ENCODE measurements around the gene UBR2.
"Not testable (repeated sequence)": the region's sequence is repeated elsewhere in the genome, so short reads cannot be mapped to it uniquely, and the experiment has no call there.

UBR2 gene

DNA sequence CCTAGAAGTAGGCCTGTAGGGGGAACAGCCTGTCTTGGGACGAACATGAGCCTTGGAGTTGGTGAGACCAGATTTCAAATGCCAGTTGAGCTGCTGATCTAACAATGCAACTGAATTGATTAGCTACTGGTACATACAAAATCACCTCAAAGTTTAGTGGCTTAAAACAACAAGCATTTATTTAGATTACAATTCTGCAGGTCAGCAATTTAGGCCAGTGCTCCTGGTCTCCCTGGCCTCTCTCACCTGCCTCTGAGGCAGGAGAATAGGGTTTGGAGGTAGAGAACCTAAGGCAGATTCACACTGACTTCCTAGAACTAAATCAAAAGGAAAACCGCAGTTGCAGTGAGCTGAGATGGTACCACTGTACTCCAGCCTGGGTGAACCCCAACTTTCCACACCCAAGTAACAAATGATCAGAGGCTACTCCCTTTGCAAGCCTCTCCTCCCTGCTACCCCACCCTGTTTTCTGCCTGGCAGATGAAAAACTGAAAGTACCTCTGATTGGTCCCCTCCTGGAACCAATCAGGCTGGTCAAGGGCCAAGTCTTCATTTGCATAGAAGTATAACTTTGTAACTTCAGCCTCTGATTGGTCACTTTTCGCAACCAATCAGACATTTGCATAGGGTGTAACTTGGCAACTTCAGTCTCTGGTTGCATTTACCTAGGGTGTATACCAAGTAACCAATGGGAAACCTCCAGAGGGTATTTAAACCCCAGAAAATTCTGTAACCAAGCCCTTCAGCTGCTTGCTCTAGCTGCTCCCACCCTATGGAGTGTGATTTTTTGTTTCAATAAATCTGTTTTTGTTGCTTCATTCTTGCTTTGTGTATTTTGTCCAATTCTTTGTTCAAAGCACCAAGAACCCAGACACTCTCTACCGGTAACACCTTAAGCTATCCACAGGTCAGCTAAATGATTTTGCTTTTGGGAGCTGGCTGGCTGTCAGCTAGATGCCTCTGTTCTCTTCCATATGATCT is 8.1 kb upstream of the UBR2 start:
- peak; percentile 8 to 28 for DNase-seq

DNA sequence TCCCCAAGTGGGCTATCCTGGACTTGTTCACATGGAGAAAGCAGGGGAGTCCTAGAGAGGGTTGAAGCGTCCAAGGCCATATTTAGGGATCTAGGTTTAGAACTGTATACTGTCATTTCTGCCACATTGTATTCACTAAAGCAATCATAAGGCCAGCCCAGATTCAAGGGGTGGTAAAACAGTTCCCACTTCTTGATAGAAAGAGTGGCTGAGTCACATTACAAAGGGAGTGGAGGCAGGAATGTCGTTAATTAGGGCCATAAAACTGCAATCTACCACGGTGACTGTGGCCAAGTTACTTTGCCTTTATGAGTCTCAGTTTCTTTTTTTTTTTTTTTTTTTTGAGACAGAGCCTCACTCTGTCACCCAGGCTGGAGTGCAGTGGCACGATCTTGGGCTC is 7.4 kb upstream of the UBR2 start:
- no peak for DNase-seq

DNA sequence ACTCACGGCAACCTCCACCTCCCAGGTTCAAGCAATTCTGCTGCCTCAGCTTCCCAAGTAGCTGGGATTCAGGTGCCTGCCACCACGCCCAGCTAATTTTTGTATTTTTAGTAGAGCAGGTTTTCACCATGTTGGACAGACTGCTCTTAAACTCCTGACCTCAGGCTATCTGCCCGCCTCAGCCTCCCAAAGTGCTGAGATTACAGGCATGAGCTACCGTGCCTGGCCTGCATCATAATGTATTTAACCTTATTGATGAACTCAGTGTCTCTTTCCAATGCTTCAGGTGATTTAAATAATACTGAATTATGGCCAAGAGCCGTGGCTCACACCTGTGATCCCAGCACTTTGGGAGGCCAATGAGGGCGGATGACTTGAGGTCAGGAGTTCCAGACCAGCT is 4.6 kb upstream of the UBR2 start:
- not testable (repeated sequence) for DNase-seq

DNA sequence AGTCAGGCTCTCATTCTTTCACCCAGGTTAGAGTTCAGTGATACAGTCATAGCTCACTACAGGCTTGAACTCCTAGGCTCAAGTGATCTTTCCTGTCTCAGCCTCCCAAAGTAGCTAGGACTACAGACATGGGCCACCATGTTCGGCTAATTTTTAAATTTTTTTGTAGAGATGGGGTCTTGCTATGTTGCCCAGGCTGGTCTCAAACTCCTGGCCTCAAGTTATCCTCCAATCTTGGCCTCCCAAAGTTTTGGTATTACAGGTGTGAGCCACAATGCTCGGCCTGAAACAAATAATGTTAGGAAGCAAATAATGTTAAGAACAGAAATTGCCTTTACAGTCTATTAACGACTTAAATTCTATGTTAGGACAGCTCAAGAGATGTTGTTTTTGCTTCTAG is 1.8 kb upstream of the UBR2 start:
- no peak for DNase-seq

DNA sequence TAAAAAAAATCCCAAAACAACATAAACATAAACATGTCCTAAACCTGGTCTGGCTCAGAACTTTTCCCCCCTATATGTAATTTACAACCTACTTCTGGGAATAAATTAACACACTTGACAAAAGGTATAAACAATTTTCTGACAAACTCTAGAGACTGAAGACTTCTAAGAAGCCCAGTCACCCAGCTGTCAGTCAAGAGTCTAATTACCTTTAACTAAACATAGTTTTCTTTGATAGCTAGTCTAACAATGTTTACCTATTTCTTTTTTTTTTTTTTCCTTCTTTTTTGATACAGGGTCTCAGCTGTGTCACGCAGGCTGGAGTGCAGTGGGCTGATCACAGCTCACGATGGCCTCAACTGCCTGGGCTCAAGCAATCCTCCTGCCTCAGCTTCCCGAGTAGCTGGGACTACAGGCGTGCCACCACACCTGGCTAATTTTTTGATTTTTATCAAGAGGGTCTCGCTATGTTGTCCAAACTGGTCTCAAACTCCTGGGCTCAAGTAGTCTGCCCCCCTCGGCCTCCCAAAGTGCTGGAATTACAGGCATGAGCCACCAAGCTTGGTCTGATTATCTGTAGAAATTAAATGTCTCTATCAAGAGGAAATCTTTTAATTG is 932 bp upstream of the UBR2 start:
- DNase-seq = no peak

DNA sequence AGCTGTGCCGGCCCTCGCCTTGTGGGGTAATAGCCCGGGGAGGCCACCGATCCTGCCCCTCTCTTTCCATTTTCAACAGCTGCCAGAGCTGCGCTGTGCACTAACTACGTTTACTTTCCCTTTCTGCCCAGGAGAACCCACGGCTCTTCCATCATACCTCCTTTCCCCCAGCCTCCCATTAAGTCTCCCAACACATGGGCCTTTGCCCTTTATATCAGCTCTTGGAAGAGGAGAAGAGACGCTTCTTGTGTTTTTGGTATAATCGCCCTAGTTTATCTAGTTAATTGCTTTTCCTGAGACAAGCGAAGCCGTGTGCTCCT is 637 bp downstream of the UBR2 start:
- peak; percentile 47 to 68 for DNase-seq

DNA sequence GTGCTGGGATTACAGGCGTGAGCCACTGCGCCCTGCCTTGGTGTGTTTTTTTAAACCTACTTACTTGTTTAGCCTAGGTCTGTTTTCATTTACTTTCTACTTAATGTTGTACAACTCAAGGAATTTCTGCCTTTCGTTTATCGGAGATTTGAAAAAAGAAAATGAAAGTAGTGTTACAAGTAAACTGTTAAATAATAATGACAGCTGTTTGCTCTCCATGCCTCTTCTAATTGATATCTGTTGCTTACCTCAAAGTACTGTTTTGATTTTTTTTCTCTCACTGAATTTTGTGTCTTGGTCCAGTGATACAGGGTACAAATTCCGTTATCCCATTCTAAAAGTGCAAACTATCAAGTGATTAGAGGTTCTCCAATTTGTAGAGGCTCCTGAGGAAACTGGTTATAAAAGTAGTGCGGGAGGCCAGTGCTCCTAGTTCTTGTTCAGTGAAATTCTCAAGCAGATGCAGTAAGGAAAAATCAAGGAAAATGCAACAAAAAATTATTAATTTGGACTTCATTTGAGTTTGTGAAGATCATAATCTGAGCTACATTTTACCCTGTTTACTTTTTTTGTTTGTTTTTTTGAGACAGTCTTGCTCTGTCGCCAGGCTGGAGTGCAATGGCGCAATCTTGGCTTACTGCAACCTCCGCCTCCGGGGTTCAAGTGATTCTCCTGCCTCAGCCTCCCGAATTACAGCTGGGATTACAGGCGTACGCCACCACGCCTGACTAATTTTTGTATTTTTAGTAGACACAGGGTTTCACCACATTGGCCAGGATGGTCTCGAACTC is 2.2 kb downstream of the UBR2 start:
- no peak for DNase-seq

DNA sequence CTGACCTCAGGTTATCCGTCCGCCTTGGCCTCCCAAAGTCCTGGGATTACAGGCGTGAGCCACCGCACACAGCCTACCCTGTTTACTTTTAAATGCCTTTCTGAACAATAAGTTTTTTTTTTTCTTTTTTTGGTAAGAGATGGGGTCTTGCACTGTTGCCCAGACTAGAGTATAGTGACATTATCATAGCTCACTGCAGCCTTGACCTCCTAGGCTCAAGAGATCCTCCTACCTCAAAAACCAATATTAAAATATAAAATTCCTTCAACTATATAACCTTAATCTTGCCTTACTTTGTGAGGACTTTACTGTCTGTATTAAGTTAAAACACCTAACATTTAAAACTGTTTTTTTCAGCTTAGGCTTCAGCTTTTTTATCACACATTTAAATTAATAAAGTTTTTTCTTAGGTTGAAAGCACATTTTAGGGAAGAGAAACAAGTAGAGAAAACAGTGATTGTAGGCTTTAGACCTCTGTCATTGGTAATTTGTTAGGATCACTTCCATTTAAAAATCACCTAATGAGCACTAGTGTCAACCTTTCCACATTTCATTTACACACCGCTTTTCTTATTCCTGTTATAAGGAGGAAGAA is 2.9 kb downstream of the UBR2 start:
- no peak for DNase-seq

DNA sequence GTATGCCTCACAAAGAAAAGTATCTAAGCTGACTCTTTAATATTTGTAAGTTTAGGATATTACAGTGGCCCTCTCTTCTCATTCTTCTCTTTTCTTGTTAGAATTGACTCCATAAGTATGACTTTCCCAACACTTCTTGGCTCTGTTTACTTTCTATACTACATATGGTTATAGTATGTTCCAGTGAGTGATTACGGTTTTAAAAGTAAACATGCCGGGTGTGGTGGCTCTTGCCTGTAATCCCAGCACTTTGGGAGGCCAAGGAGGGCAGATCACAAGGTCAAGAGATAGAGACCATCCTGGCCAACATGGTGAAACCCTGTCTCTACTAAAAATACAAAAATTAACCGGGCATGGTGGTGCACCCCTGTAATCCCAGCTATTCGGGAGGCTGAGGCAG is 3.4 kb downstream of the UBR2 start:
- DNase-seq = not testable (repeated sequence)

DNA sequence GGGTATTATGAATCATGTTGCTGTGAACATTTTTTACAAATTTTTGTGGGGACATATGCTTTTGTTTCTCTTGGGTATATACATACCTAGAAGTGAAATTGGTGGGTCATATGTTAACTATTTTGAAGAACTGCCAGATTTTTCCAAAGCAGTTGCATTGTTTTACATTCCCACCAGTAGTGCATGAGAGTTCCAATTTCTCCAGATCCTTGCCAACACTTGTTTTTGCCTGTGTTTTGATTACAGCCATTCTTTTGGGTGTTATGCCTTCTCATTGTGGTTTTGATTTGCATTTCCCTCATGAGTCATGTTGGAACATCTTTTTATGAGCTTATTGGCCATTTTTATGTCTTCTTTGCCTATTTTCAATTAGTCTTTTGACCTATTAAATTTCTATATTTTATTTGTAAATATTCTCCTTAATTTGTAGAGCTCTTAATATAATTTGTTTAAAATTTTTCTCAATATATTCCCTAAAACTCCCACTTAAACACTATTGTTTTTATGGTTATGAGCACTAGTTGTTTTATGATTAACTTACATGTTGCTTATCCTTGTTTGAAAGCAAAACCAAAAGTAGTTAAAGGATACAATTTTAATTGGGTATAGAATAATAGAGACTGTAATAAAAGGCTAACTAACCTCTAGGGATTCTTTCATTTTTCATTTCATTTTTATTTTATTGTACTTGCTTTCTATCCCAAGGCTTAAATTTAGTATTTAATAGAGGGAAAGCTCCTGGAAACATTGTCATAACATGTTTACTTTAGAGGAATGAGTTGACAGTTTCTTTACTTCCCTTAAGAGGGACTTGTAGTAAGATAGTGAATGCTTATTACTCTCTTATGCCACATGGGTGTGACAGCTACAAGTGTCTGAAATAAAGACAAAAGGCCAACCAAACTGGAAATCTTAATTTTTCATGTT is 5.5 kb downstream of the UBR2 start:
- peak in 1 of 2 experiments; percentile 5 for DNase-seq

DNA sequence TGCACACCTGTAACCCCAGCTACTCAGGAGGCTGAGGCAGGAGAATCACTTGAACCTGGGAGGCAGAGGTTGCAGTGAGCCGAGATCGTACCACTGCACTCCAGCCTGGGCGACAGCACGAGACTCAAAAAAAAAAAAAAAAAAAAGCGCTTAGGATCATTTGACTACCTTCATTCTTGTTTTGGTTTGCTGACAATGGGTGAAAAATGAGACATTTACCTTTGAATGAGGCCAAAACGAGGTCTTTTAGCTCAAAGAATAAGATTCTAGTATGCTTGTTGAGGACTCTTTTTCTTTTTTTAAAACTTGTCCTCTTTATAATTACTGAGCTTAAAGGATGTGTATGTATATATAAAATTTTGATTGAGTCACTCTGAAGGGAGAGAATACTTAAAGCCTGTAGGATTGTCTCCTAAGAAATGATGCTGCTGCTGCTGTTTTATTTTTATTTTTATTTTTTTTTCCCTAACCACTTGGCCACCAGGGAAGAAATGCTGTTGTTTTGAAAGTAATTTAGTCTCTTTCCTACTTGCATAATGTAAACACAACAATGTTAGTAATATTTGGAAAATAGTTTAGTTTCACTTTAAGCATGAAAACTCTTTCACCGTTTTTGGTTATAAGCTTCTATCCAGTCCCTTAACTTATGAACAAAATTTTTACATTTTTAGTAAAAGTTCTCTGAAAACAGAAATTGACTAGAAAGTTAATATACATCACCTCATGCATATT is 7.9 kb downstream of the UBR2 start:
- DNase-seq = no peak

DNA sequence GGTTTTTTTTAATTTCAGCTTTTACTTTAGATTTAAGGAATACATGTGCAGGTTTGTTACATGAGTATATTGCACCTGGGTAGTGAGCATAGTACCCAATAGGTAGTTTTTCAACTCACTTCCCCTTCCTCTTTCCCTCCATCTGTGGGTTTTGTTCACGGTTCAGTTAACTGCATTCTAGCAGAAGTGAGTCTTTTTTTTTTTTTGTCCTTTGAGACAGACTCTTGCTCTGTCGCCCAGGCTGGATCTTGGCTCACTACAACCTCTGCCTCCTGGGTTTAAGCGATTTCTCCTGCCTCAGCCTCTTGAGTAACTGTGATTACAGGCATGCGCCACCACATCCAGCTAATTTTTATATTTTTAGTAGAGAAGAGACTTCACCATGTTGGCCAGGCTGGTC is 8.7 kb downstream of the UBR2 start:
- no peak for DNase-seq

DNA sequence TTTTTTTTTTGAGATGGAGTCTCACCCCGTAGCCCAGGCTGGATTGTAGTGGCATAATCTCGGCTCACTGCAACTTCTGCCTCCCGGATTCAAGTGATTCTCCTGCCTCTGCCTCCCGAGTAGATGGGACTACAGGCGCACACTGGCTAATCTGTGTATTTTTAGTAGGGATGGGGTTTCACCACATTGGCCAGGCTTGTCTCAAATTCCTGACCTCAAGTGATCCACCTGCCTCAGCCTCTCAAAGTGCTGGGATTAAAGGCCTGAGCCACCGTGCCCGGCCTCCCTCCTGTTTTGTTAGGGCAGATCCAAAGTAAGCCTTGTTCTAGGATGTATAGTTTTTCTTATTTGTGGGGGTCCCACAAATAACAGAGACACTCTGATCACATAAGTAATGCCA is 12.7 kb downstream of the UBR2 start:
- DNase-seq = not testable (repeated sequence)

DNA sequence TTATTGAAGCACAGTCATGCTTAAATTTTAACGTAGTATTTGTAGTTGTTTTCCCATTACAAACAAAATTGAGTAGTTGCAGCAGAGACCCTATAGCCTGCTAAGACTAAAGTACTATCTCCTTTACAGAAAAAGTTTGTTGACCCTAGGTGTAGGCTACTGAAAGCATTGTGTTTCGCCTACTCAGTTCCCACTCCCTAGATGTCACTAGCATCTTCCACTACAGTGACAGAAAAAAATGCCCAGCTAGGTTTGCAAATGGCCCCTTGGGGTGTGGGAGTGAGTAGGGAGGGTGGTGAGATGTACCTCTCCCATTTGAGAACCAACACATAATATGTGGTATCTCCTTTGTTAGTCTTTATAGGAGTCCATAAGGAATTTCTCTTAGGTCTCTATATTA is 34.5 kb downstream of the UBR2 start:
- DNase-seq = no peak

DNA sequence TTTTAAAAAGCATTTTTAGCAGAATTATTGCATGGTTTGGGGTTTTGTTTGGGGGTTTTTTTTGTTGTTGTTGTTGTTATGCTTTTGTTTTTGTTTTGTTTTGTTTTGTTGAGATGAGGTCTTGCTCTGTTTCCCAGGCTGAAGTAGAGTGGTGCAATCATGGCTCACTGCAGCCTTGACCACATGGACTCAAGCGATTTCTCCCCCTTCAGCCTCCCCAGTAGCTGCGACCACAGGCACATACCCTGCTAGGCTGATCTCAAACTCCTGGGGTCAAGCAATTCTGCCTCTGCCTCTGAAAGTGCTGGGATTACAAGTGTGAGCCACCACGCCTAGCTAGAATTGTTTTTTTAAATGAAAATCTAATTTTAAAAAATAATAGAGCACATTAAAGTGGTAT is 35.7 kb downstream of the UBR2 start:
- no peak for DNase-seq

DNA sequence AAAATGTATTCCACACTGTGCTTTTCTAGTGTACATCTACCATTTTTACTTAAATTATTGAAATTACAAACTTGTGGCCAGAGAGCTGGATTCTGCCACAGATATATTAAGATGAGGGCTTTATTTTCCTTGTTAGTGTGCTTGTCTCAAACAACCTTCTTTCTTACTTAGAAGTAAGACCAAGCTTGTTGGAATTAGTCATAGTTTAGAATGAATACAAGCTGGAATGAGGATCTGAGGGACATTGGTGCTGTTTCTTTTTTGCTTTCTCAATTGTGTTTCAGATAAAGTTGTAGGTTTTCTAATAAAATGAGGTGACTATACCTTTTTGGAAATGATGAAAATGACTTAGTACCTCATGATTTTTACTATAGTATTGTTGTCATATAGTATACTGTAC is 40.3 kb downstream of the UBR2 start:
- DNase-seq = no peak

DNA sequence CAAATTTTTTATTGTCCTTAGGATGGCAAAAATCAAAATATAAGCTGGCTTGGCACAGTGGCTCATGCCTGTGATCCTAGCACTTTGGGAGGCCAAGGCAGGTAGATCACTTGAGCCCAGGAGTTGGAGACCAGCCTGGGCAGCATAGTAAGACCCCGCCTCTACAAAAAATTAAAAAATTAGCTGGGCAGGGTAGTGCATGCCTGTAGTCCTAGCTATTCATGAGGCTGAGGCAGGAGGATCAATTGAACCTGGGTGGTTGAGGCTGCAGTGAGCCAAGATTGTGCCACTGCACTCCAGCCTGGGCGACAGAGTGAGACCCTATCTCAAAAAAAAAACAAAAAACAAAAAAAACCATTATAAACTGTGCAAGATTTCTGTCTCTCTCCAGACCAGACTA is 40.9 kb downstream of the UBR2 start:
- DNase-seq = not testable (repeated sequence)

DNA sequence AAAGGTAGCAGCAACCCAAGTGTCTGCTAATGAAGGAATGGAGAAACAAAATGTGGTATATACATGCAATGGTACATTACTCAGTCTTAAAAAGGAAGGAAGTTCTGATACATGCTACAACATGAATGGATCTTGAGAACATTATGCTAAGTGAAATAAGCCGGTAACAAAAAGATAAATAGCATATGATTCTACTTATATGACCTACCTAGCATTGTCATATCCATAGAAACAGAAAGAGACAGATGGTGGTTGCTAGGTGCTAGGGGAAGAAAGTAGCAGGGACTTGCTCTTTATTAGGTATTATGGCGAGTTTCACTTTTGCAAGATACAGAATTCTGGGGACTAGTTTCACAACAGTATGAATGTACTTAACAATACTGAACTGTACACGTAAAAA is 46.6 kb downstream of the UBR2 start:
- DNase-seq = no peak

DNA sequence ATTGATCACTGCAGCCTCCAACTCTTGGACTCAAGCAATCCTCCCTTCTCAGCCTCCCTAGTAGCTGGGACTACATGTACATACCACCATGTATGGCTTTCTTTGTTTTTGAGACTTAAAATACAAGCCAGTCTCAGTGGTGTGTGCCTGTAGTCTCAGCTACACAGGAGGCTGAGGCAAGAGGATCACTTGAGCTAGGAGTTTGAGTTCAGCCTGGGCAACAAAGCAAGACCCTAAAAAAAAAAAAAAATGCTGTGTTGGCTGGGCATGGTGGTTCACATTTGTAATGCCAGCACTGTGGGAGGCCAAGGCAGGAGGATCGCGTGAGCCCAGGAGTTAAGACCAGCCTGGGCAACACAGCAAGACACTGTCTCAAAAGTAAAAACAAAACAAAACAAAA is 51.7 kb downstream of the UBR2 start:
- no peak for DNase-seq

DNA sequence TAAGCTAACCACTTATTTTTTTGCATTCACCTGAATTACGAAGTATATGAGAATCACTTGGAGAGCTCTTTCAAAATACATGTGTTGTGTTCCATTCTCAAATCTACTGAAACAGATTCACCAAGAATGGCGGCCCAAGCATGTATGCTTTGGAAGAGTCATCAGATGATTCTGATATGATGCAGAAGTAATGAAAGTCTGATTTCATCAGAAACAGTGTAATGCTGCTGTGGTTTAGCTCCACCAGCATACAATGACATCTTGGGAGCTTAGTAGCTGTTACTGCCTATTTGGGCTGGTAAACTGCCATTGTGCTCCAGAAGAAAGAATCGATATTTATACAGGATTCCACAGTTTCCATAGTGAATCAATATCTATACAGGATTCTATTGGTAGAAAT is 52.9 kb downstream of the UBR2 start:
- DNase-seq = no peak

DNA sequence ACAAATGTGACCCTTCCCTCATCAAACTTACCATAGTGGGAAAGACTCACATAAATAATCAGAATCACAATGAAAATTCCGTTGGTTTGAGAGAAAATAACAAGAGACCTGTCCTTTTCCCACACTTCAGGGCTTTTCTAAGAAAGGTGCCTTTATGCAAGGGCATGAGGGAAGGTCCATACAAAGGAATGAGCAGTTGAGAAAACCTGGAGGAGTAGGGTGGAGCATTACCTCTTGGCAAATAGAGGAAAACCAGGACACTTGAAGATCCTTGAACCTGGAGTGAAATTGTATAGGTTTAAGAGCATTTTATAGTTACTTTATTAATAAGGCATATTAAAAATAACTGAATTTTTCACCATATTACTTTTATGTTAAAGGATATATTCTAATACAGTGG is 54.3 kb downstream of the UBR2 start:
- DNase-seq = no peak

DNA sequence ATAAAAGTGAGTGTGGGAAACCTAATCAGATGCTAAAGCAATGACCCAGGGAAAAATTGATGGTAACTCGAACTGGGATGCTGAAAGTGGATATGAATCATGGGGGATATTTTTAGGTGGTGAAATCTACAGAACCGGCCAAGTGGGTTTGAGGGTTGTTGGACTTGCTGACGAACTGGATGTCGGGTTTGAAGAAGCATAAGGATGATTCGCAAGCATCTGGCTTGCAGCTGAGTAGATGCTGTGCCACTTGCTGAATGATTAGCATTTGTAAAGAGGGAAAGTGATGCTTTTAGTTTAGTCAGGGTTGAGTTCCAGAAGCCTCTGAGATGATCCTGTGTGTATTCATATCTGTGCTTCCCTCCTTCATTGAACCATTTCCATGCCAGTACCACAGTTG is 54.9 kb downstream of the UBR2 start:
- DNase-seq = no peak
